HFFc6 (cell line): ENCODE results near the gene OSTN. TPM values are rescaled to one million over a fixed set of nuclear protein-coding genes. Genes with fewer than 3 reads are reported as not detected.
A peak's percentile ranks its signal among the peaks of the same experiment; 100 is the strongest.

ENCODE experiments used
- DNase-seq: peaks from one replicate; pipeline ENCODE4 v3.0.0-alpha.2; 2018
- H3K27ac Mint-ChIP-seq: 2 replicates; pipeline ENCODE4 v1.8.0; 2020; ENCODE audit warnings: mild to moderate bottlenecking, mixed read lengths
- H3K27me3 Mint-ChIP-seq: 2 replicates; pipeline ENCODE4 v1.8.0; 2021; ENCODE audit warnings: mild to moderate bottlenecking, moderate library complexity, mixed read lengths; ENCODE audit not compliant: insufficient read depth
- H3K36me3 Mint-ChIP-seq: 2 replicates; pipeline ENCODE4 v1.8.0; 2021; ENCODE audit warnings: low read depth, mixed read lengths
- H3K4me1 Mint-ChIP-seq: 2 replicates; pipeline ENCODE4 v1.8.0; 2020; ENCODE audit warnings: low read depth, mixed read lengths
- H3K4me3 Mint-ChIP-seq: 2 replicates; pipeline ENCODE4 v1.8.0; 2020; ENCODE audit warnings: mild to moderate bottlenecking, moderate library complexity, mixed read lengths
- H3K9me3 Mint-ChIP-seq: 2 replicates; pipeline ENCODE4 v1.8.0; 2020; ENCODE audit warnings: mild to moderate bottlenecking, mixed read lengths
- total RNA-seq, 6 experiments: library from RNA; stranded (reverse); fragmentation: NEBNext Ultra II Directional; extraction: Animal tissue kit (Norgen Biotek cat#: 25700); gene quantifications; 2 replicates in 1 of 6; 3 replicates in 5 of 6; pipeline ENCODE4 v1.2.3, GENCODE V29; 2021
- TF ChIP-seq, protein P1 (sequence below): fragments of 200-600 bp; sonication (generic); IDR thresholded peaks from 2 replicates; pipeline ENCODE4 v1.5.0; 2021; ENCODE audit warnings: antibody characterized with exemption, mild to moderate bottlenecking

Gene OSTN
- total RNA-seq, 6 experiments from 2014 or later: 0.24 to 0.71 (median 0.34) TPM; not detected in 2

DNA sequence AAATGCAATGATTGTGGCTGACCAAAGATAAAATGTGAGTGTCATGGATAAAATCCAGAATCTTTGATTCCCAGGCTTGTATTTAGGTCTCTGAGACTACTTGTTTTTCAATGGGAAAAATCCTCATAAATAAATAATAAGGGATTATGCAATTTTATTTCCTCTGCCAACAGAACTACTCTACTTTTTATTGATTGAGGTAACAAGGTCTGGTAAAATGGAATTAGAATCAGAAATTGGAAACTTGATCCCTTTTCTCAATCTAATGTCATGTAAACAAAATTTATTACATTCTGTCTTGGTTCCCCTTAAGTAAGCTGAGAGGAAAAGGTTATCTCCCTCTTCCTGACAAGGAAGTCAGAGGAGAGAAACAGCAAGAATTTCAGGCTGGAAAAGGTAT, 81.8 kb downstream of the OSTN start:
- H3K4me1 Mint-ChIP-seq: peaks cover 16% of the 10 kb centered on the region
- H3K9me3 Mint-ChIP-seq: no peaks in the 10 kb centered on the region

DNA sequence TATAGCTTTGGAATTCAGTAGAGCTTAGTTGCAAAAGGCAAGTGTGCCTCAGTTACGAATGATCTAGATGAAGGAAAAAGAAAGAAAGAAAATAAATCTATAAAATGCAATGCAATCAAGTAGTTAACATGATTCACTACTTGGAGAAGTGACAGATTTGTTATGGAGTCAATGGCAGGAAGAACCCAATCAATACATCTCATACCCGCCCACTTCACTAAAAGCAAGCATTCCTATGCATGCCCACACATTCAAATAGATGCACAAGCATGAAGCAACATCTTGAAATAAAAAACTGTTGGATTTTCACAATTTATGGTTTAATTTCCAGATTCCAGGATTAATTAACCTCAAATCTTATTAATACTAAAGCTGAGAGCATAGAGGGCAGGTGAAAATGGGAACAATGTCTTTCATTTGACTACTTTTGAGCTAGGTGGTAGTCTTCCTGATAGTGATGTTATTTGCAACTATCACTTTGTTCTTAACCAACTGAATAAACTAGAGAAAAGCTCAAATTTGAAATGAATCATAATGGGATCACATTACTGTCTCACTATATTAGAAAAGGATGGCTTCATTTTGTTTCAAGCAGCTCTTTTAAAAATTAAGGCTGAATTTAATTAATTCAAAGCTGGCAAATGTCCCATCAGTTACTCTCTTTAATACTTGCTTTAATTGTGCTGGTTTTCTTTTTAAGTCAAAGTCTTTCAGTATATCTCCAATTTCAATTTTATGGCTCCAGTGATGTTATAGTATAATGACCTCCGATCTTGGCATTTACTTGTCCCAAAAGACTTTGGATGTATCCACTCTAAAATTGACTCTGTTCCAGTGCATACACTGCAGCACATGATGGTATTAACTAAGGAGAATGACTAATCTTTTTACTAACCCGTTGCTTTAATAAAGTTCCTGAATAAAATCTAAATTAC, 83.5 kb downstream of the OSTN start:
- TF ChIP-seq, protein P1, sequence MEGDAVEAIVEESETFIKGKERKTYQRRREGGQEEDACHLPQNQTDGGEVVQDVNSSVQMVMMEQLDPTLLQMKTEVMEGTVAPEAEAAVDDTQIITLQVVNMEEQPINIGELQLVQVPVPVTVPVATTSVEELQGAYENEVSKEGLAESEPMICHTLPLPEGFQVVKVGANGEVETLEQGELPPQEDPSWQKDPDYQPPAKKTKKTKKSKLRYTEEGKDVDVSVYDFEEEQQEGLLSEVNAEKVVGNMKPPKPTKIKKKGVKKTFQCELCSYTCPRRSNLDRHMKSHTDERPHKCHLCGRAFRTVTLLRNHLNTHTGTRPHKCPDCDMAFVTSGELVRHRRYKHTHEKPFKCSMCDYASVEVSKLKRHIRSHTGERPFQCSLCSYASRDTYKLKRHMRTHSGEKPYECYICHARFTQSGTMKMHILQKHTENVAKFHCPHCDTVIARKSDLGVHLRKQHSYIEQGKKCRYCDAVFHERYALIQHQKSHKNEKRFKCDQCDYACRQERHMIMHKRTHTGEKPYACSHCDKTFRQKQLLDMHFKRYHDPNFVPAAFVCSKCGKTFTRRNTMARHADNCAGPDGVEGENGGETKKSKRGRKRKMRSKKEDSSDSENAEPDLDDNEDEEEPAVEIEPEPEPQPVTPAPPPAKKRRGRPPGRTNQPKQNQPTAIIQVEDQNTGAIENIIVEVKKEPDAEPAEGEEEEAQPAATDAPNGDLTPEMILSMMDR: no peak
- Mint-ChIP-seq H3K4me1 (peaks cover 16% of the 10 kb centered on the region), H3K27ac (no peak overlapping the region; the same call in 1 of the 2 replicates), H3K9me3 (no peaks in the 10 kb centered on the region), H3K36me3 (no peaks in the 10 kb centered on the region), H3K4me3 (no peak overlapping the region), H3K27me3 (no peaks in the 10 kb centered on the region; the same call in 1 of the 2 replicates)
- no peak for DNase-seq

More for the DNA sequence above, 81.8 kb downstream of the OSTN start:
- no peak for DNase-seq
- Mint-ChIP-seq H3K27me3 (no peaks in the 10 kb centered on the region), H3K27ac (no peak overlapping the region), H3K36me3 (no peaks in the 10 kb centered on the region), H3K4me3 (no peak overlapping the region)
- TF ChIP-seq, protein P1: no peak

DNA sequence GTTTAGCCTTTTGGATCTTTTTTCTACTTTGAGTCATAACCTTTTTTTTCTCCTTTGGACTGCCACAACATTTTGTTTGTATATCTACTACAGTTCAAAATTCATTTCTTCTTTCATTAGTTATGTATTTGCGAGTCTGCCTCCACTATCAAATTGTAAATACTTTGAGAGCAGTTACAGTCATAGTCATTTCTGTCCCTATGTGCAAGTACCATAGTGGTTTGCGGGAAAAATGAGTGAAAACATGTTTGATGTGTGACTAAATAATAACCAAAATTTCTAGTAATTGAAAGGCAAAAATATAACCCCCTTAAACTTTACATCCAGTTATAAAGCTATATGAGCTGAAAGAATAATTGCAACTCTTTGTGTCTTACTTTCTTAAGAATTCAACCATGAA, 84.4 kb downstream of the OSTN start:
- Mint-ChIP-seq H3K36me3 (no peaks in the 10 kb centered on the region), H3K9me3 (no peaks in the 10 kb centered on the region), H3K4me1 (peaks cover 16% of the 10 kb centered on the region), H3K27me3 (no peaks in the 10 kb centered on the region; the same call in 1 of the 2 replicates), H3K4me3 (no peak overlapping the region), H3K27ac (no peak overlapping the region; the same call in 1 of the 2 replicates)
- no peak for DNase-seq
- TF ChIP-seq, protein P1: no peak

DNA sequence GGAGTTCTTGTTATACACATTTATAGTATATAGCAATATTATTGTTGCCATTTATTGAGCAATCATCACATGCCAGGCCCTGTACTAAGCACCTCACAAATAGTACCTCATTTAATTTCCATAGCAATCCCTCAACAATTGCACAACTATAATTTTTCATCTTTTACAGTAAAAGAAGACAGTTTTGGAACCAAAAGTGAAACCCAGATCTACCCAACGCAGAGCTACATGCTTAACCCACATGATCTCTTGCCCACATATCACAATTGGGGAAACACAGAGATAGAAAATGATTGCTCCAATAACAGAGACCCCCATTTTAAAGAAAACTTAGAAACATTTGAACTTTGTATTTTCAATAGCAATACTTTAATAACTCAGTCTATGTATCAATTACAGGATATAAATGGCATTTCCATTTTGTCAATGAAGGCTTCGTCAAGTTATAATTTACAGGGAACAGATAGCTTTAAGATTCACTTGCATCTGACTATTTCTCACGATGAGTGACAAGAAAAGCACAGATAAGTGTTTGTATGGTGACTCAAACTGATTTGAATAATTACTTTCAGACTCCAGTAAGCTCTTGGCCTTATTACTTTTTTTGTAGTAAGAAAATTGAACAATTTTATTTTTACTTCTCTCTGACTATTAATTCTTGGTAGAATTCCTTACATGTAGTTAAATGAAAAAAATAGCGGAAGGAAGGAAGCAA, 91.4 kb downstream of the OSTN start:
- TF ChIP-seq, protein P1: no peak
- Mint-ChIP-seq H3K27me3 (no peaks in the 10 kb centered on the region; the same call in 1 of the 2 replicates), H3K9me3 (no peaks in the 10 kb centered on the region), H3K36me3 (no peaks in the 10 kb centered on the region), H3K4me1 (peaks cover 11% of the 10 kb centered on the region), H3K27ac (peak overlapping the region; percentile 10), H3K4me3 (peak overlapping the region; percentile 60)
- DNase-seq: no peak

DNA sequence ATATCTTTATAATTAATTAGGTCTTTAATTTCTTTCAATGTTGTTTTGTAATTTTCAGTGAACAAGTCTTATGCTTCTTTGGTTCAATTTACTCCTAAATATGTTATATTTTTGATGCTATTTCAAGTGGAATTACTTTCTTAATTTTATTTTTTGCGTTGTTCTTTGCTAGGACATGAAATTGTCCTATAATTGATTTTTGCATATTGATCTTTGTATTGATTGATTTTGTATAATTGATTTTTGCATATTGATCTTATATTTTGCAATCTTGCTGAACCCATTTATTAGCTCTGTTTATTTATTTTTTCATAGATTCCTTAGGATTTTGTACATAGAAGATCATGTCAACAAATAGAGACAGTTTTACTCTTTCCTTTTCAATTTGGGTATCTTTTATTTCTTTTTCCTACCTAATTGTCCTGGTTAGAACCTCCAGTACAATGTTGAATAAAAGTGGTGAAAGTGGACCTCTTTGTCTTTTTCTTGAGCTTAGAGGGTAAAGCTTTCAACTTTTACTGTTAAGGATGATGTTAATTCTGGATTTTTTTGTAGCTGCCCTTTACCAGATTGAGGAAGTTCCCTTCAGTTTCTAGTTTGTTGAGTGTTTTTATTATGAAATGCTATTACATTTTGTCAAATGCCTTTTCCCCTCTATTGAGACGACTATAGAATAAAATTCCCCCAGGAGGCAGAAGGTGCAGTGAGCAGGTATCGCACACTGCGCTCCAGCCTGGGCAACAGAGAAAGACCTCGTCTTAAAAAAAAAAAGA, 93.4 kb downstream of the OSTN start:
- Mint-ChIP-seq H3K4me1 (peaks cover 11% of the 10 kb centered on the region), H3K27ac (no peak overlapping the region)
- TF ChIP-seq, protein P1: no peak

More for the DNA sequence above, 93.4 kb downstream of the OSTN start:
- H3K4me3 Mint-ChIP-seq: no peak overlapping the region
- no peaks in the 10 kb centered on the region; the same call in 1 of the 2 replicates for H3K27me3 Mint-ChIP-seq
- H3K36me3 Mint-ChIP-seq: no peaks in the 10 kb centered on the region
- DNase-seq: no peak
- no peaks in the 10 kb centered on the region for H3K9me3 Mint-ChIP-seq
